H9 (cell line): ENCODE results near the gene PALD1. TPM values are rescaled to one million over a fixed set of nuclear protein-coding genes. Genes with fewer than 3 reads are reported as not detected.

Experiments
- DNase-seq: peaks from one replicate; pipeline ENCODE4 v3.0.0-alpha.2; 2017
- H2AFZ ChIP-seq: one replicate; pipeline ENCODE4 v1.6.1; 2013; ENCODE audit warnings: mild to moderate bottlenecking, low read length, control low read depth, moderate library complexity
- H2AK5ac ChIP-seq: 2 replicates; pipeline ENCODE4 v1.6.1; 2013; ENCODE audit warnings: low read length, control low read depth, mixed read lengths; ENCODE audit not compliant: insufficient read length
- H2BK120ac ChIP-seq: one replicate; pipeline ENCODE4 v1.6.1; 2013; ENCODE audit warnings: low read depth, mild to moderate bottlenecking, low read length, control low read depth, inconsistent platforms; ENCODE audit not compliant: poor library complexity, severe bottlenecking
- H2BK12ac ChIP-seq: 2 replicates; pipeline ENCODE4 v1.6.1; 2013; ENCODE audit warnings: low read length, control low read depth, mixed read lengths, low read depth; ENCODE audit not compliant: insufficient read length
- H2BK15ac ChIP-seq: 2 replicates; pipeline ENCODE4 v1.6.1; 2013; ENCODE audit warnings: low read depth, low read length, control low read depth
- H2BK20ac ChIP-seq: one replicate; pipeline ENCODE4 v1.6.1; 2013; ENCODE audit warnings: low read depth, mild to moderate bottlenecking, low read length, control low read depth, inconsistent platforms; ENCODE audit not compliant: poor library complexity, severe bottlenecking
- H2BK5ac ChIP-seq: 2 replicates; pipeline ENCODE4 v1.6.1; 2013; ENCODE audit warnings: low read length, control low read depth, mixed read lengths; ENCODE audit not compliant: insufficient read length
- H3K14ac ChIP-seq: 2 replicates; pipeline ENCODE4 v1.6.1; 2013; ENCODE audit warnings: low read length, control low read depth; ENCODE audit not compliant: insufficient read depth
- H3K18ac ChIP-seq: 2 replicates; pipeline ENCODE4 v1.6.1; 2013; ENCODE audit warnings: low read depth, mild to moderate bottlenecking, mixed read lengths, low read length, control low read depth; ENCODE audit not compliant: insufficient read length
- H3K23ac ChIP-seq: 2 replicates; pipeline ENCODE4 v1.6.1; 2013; ENCODE audit warnings: low read length, control low read depth, mixed read lengths, low read depth; ENCODE audit not compliant: insufficient read length
- H3K23me2 ChIP-seq: 2 replicates; pipeline ENCODE4 v1.6.1; 2013; ENCODE audit warnings: low read depth, mild to moderate bottlenecking, mixed read lengths, low read length, control low read depth; ENCODE audit not compliant: insufficient read length, poor library complexity, severe bottlenecking
- H3K27ac ChIP-seq: 2 replicates; pipeline ENCODE4 v1.5.1; 2013; ENCODE audit warnings: low read length, control low read depth, mixed read lengths, low read depth; ENCODE audit not compliant: insufficient read length
- H3K27me3 ChIP-seq: 2 replicates; pipeline ENCODE4 v1.6.1; 2013; ENCODE audit warnings: low read length, control low read depth, inconsistent platforms; ENCODE audit not compliant: insufficient read depth
- H3K4ac ChIP-seq: 2 replicates; pipeline ENCODE4 v1.6.1; 2013; ENCODE audit warnings: low read depth, mild to moderate bottlenecking, control low read depth, inconsistent platforms, low read length, moderate library complexity
- H3K4me1 ChIP-seq: 2 replicates; pipeline ENCODE4 v1.6.1; 2013; ENCODE audit warnings: low read length, control low read depth, inconsistent platforms; ENCODE audit not compliant: insufficient read depth
- H3K4me2 ChIP-seq: 2 replicates; pipeline ENCODE4 v1.6.1; 2013; ENCODE audit warnings: low read length, control low read depth, mixed read lengths; ENCODE audit not compliant: insufficient read length, insufficient read depth
- H3K56ac ChIP-seq: 2 replicates; pipeline ENCODE4 v1.6.1; 2013; ENCODE audit warnings: low read depth, mild to moderate bottlenecking, mixed read lengths, low read length, control low read depth; ENCODE audit not compliant: insufficient read length
- H3K79me1 ChIP-seq: 2 replicates; pipeline ENCODE4 v1.6.1; 2013; ENCODE audit warnings: low read depth, mild to moderate bottlenecking, moderate library complexity, low read length, control low read depth, inconsistent platforms; ENCODE audit not compliant: insufficient read depth, poor library complexity, severe bottlenecking
- H3K79me2 ChIP-seq: 2 replicates; pipeline ENCODE4 v1.6.1; 2013; ENCODE audit warnings: low read length, control low read depth, inconsistent platforms; ENCODE audit not compliant: insufficient read depth
- H3K9ac ChIP-seq: 2 replicates; pipeline ENCODE4 v1.6.1; 2013; ENCODE audit warnings: low read length, control low read depth, mixed read lengths; ENCODE audit not compliant: insufficient read length; ENCODE audit errors: extremely low read depth
- H3K9me3 ChIP-seq: one replicate; pipeline ENCODE4 v1.6.1; 2013; ENCODE audit warnings: low read depth, low read length, inconsistent platforms; ENCODE audit not compliant: control insufficient read depth
- H3T11ph ChIP-seq: one replicate; pipeline ENCODE4 v1.6.1; 2013; ENCODE audit warnings: mild to moderate bottlenecking, low read length, control low read depth, inconsistent platforms
- H4K20me1 ChIP-seq: one replicate; pipeline ENCODE4 v1.6.1; 2013; ENCODE audit not compliant: control insufficient read depth, insufficient read length, insufficient read depth
- H4K5ac ChIP-seq: 2 replicates; pipeline ENCODE4 v1.6.1; 2013; ENCODE audit warnings: low read depth, mild to moderate bottlenecking, mixed read lengths, low read length, control low read depth; ENCODE audit not compliant: insufficient read length
- H4K8ac ChIP-seq: replicated peaks from 2 replicates; pipeline ENCODE4 v1.6.1; 2013; ENCODE audit warnings: low read length, control low read depth, mixed read lengths, low read depth; ENCODE audit not compliant: insufficient read length
- H4K91ac ChIP-seq: 2 replicates; pipeline ENCODE4 v1.6.1; 2013; ENCODE audit warnings: low read depth, mild to moderate bottlenecking, moderate library complexity, mixed read lengths, low read length, control low read depth; ENCODE audit not compliant: insufficient read length
- H3K27ac Mint-ChIP-seq, 3 experiments: 2 replicates in 2 of 3; 3 replicates in 1 of 3; pipeline ENCODE4 v1.8.0; 2020 to 2021; ENCODE audit warnings: mixed read lengths in 3 of 3, mild to moderate bottlenecking in 1 of 3, moderate library complexity in 1 of 3
- H3K27me3 Mint-ChIP-seq: 2 replicates; pipeline ENCODE4 v1.8.0; 2021; ENCODE audit warnings: low read depth, mild to moderate bottlenecking, moderate library complexity, mixed read lengths
- H3K36me3 Mint-ChIP-seq, 3 experiments: 2 replicates in 2 of 3; 3 replicates in 1 of 3; pipeline ENCODE4 v1.8.0; 2020 to 2021; ENCODE audit warnings: low read depth in 3 of 3, mixed read lengths in 3 of 3; ENCODE audit not compliant: insufficient read depth in 1 of 3
- H3K4me1 Mint-ChIP-seq, 2 experiments: 2 replicates each; pipeline ENCODE4 v1.8.0; 2020; ENCODE audit warnings: mixed read lengths in 2 of 2
- H3K4me3 Mint-ChIP-seq, 2 experiments: 2 replicates in 1 of 2; 3 replicates in 1 of 2; pipeline ENCODE4 v1.8.0; 2020 to 2021; ENCODE audit warnings: mild to moderate bottlenecking in 2 of 2, mixed read lengths in 2 of 2, moderate library complexity in 1 of 2
- H3K9me3 Mint-ChIP-seq, 2 experiments: 2 replicates in 1 of 2; 3 replicates in 1 of 2; pipeline ENCODE4 v1.8.0; 2020; ENCODE audit warnings: mild to moderate bottlenecking in 2 of 2, mixed read lengths in 2 of 2, moderate library complexity in 1 of 2
- WGBS: extraction: QIAGEN DNeasy Blood & Tissue Kit; methylation state at CpG from one replicate; pipeline ENCODE4 v1.1.7; 2013; ENCODE audit warnings: missing lambda C conversion rate, low lambda C conversion rate, mixed read lengths; ENCODE audit not compliant: insufficient read length; ENCODE audit errors: extremely low coverage; 5-methylcytosine and 5-hydroxymethylcytosine counted together
- total RNA-seq: library from RNA; stranded (reverse); gene quantifications from 2 replicates; pipeline ENCODE4 v1.2.1, GENCODE V29; 2021
- TF ChIP-seq, protein P1 (sequence below): fragments of 200-600 bp; sonication (generic); conservative IDR thresholded peaks from 3 replicates; pipeline ENCODE4 v1.8.0; 2021; ENCODE audit warnings: antibody characterized with exemption, mild to moderate bottlenecking

The PALD1 gene
- total RNA-seq, 1 experiment from 2014 or later = 21.1 TPM

DNA sequence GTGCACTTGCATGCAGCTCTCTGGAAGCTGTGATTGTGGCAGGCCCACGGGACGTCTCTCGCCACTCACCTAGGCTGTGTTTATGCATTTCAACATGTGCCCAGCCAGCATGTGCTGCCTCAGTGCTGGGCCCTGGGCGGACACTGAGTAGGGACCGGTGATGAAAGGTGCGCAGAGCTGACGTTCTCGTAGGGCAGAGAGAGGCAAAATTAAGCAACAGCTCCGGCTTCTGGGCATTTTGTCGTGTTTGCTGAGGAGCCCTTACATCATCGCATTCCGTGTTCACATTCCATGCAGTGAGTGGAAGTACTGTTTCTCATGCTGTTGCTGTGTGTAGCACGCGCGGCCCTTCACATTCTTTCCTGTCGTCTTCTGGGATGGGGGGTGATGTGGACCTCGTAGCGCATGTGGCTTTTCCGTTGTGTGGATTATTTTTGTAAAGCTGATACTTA, 73.4 kb downstream of the PALD1 start:
- Histone ChIP-seq H3K27ac (no peak overlapping the region), H3K4me1 (no peaks in the 10 kb centered on the region)
- WGBS = no CpG with 5 or more reads among the region's 19 CpGs

More for the DNA sequence above, 73.4 kb downstream of the PALD1 start:
- DNase-seq = no peak
- Histone ChIP-seq H3K23ac (no peak overlapping the region), H3K27me3 (no peaks in the 10 kb centered on the region), H2AFZ (no peak overlapping the region), H2BK12ac (no peak overlapping the region), H3K23me2 (no peaks in the 10 kb centered on the region), H2BK20ac (no peak overlapping the region), H3T11ph (no peak overlapping the region), H3K4me2 (no peak overlapping the region), H3K56ac (no peak overlapping the region), H3K9me3 (no peaks in the 10 kb centered on the region), H3K79me1 (no peaks in the 10 kb centered on the region), H3K4ac (no peak overlapping the region), H2BK120ac (no peak overlapping the region), H3K14ac (no peak overlapping the region; the same call in 1 of the 2 replicates), H3K9ac (no peak overlapping the region), H4K20me1 (no peaks in the 10 kb centered on the region), H2AK5ac (no peak overlapping the region), H4K91ac (no peak overlapping the region), H2BK5ac (no peak overlapping the region), H4K8ac (no peak overlapping the region), H3K18ac (no peak overlapping the region), H4K5ac (no peak overlapping the region), H3K79me2 (no peaks in the 10 kb centered on the region), H2BK15ac (no peak overlapping the region)
- H3K4me3 Mint-ChIP-seq = no peak overlapping the region
- no peaks in the 10 kb centered on the region; a peak in 1 of 5 replicates for H3K9me3 Mint-ChIP-seq
- TF ChIP-seq, protein P1, sequence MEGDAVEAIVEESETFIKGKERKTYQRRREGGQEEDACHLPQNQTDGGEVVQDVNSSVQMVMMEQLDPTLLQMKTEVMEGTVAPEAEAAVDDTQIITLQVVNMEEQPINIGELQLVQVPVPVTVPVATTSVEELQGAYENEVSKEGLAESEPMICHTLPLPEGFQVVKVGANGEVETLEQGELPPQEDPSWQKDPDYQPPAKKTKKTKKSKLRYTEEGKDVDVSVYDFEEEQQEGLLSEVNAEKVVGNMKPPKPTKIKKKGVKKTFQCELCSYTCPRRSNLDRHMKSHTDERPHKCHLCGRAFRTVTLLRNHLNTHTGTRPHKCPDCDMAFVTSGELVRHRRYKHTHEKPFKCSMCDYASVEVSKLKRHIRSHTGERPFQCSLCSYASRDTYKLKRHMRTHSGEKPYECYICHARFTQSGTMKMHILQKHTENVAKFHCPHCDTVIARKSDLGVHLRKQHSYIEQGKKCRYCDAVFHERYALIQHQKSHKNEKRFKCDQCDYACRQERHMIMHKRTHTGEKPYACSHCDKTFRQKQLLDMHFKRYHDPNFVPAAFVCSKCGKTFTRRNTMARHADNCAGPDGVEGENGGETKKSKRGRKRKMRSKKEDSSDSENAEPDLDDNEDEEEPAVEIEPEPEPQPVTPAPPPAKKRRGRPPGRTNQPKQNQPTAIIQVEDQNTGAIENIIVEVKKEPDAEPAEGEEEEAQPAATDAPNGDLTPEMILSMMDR = no peak
- 0 out of 4 replicates have a peak, but pooled peaks cover 0 to 2% of the 10 kb centered on the region in 2 experiments for H3K4me1 Mint-ChIP-seq
- H3K36me3 Mint-ChIP-seq = peaks cover 10 to 29% (median 11%) of the 10 kb centered on the region in 3 experiments; a peak in 4 of 7 replicates
- peak overlapping the region in 2 of 3 experiments; percentile 14 to 18; a peak in 2 of 7 replicates for H3K27ac Mint-ChIP-seq
- H3K27me3 Mint-ChIP-seq = no peaks in the 10 kb centered on the region
